H1 (cell line): ENCODE data around the gene RAB43. TPM values are rescaled to one million over a fixed set of nuclear protein-coding genes. Genes with fewer than 3 reads are reported as not detected.

Experiments
- CBX8 ChIP-seq: fragments of 300-800, 300-1000 bp; sonication (generic); IDR thresholded peaks from 2 replicates; pipeline ENCODE4 v1.7.1; 2016; ENCODE audit warnings: low read depth, low read length, borderline replicate concordance
- GABPA ChIP-seq: IDR thresholded peaks from 2 replicates; pipeline ENCODE4 v1.6.1; 2011; ENCODE audit warnings: mild to moderate bottlenecking, low read length, moderate library complexity, borderline replicate concordance; ENCODE audit not compliant: insufficient read depth
- KDM5A ChIP-seq: fragments of 200-600 bp; IDR thresholded peaks from 2 replicates; pipeline ENCODE4 v1.7.1; 2012; ENCODE audit warnings: mild to moderate bottlenecking, low read length, inconsistent platforms, mixed read lengths
- NRF1 ChIP-seq: IDR thresholded peaks from 2 replicates; pipeline ENCODE4 v1.6.1; 2011; ENCODE audit warnings: mild to moderate bottlenecking, low read depth, low read length, improper control_type of control experiment
- SIN3A ChIP-seq, 2 experiments: IDR thresholded peaks in 1 of 2; conservative IDR thresholded peaks in 1 of 2; 2 replicates each; pipeline ENCODE4 v1.6.1; 2011 to 2012; ENCODE audit warnings: low read length in 2 of 2, improper control_type of control experiment in 1 of 2, low read depth in 1 of 2, mild to moderate bottlenecking in 1 of 2
- TAF7 ChIP-seq: optimal IDR thresholded peaks from 2 replicates; pipeline ENCODE3; 2011; ENCODE audit warnings: low read depth, mild to moderate bottlenecking, inconsistent platforms, low read length, moderate library complexity, borderline replicate concordance
- polyA plus RNA-seq, 7 experiments: library from polyadenylated mRNA; depleted of rRNA in 3 of 7; stranded (reverse) in 5 of 7; unstranded in 2 of 7; fragments of >200 nt in 5 of 7; fragments of 200-250 nt in 2 of 7; gene quantifications; 1 replicate in 5 of 7; 2 replicates in 1 of 7; 4 replicates in 1 of 7; pipeline versions ENCODE4 v1.2.1 to v1.2.3, GENCODE V29; 2011 to 2013; ENCODE audit warnings: missing spikeins in 2 of 7, mixed read lengths in 2 of 7
- total RNA-seq: library from RNA; stranded (reverse); fragmentation: NEBNext Ultra II Directional; extraction: Animal tissue kit (Norgen Biotek cat#: 25700); gene quantifications from 2 replicates; pipeline ENCODE4 v1.2.1, GENCODE V29; 2021
- TF ChIP-seq, protein P1 (sequence below): IDR thresholded peaks from 2 replicates; pipeline ENCODE4 v1.6.1; 2012; ENCODE audit warnings: inconsistent platforms

The RAB43 gene
- total and polyA plus RNA-seq, 2 of the 8 experiments (the other 6 are each of a cell fraction or from before 2014, with no cell fraction given): 13.1 to 19.4 TPM

DNA sequence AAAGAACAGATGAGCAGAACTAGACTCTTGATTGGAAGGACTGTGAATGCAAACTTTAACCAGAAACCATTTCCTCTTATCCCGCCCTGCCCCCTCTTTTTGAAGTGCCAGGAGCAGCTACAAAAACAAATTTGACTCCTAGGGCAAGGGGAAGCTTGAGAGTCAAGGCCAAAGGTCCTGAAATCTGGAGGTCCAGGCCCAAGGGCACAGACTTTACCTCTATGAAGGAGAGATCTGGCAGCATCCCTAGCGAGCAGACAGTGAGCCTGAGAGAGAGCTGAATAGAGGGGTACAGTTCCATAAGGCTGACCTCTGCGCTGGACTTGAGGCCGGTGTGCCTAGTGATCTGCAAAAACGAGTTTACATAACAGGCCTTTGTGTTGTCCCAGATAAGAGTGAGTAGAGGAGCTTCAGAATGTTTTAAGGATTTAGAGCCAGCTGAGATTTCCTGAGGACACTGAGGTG, 5.1 kb downstream of the RAB43 start (continued):
- TF ChIP-seq KDM5A: no peak
- TF ChIP-seq GABPA: no peak
- TF ChIP-seq NRF1: no peak
- TF ChIP-seq CBX8: no peak
- no peak for TF ChIP-seq SIN3A (conservative IDR thresholded peaks at IDR 0.05 in 1 of 2, IDR thresholded peaks at IDR 0.05 in 1 of 2; ENCODE audit: low read depth in 1 of 2, low read length in 2 of 2)
- TF ChIP-seq, protein P1, sequence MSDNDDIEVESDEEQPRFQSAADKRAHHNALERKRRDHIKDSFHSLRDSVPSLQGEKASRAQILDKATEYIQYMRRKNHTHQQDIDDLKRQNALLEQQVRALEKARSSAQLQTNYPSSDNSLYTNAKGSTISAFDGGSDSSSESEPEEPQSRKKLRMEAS: no peak
- TF ChIP-seq TAF7: no peak
- TF ChIP-seq, all 59 proteins: peak for 0
